Fibroblast of the aortic adventitia (primary cell): ENCODE data around the gene SPRED1. TPM values are rescaled to one million over a fixed set of nuclear protein-coding genes. Genes with fewer than 3 reads are reported as not detected.

ENCODE experiments used
- DNase-seq: peaks from one replicate; pipeline ENCODE4 v3.0.0-alpha.2; 2010; ENCODE audit warnings: low read depth
- H3K4me3 ChIP-seq: 2 replicates; pipeline ENCODE4 v1.5.1; 2011; ENCODE audit warnings: low read depth, mild to moderate bottlenecking, control low read depth, low read length, moderate library complexity
- CTCF ChIP-seq: IDR thresholded peaks from 2 replicates; pipeline ENCODE4 v1.5.1; 2011; ENCODE audit warnings: mild to moderate bottlenecking, low read length, control low read depth, inconsistent platforms; ENCODE audit not compliant: insufficient read depth
- total RNA-seq: library from RNA; depleted of rRNA; stranded (reverse); fragments of >200 nt; gene quantifications from 2 replicates; pipeline ENCODE4 v1.2.3, GENCODE V29; 2012; ENCODE audit warnings: low replicate concordance

Gene SPRED1
- total RNA-seq, 1 donor, result 55.1 TPM

- TF ChIP-seq CTCF, result no peak
- H3K4me3 ChIP-seq, result no peak overlapping the region
- DNase-seq, result no peak
Observed at GRCh38 chr15:38247336-38247735, 5.3 kb upstream of the SPRED1 start.

GRCh38 chr15:38253351-38253781 lies 730 bp downstream of the SPRED1 start:
- DNase-seq, result peak; percentile 72
- TF ChIP-seq CTCF, result no peak
- peak overlapping the region; percentile 91 for H3K4me3 ChIP-seq

GRCh38 chr15:38254051-38254883 lies 1.6 kb downstream of the SPRED1 start:
- peak; percentile 69 for DNase-seq
- H3K4me3 ChIP-seq, result peak overlapping the region; percentile 91
- TF ChIP-seq CTCF, result no peak

- no peak for DNase-seq
- no peak for TF ChIP-seq CTCF
- H3K4me3 ChIP-seq, result peak overlapping the region; percentile 91
Observed at GRCh38 chr15:38255690-38256089, 3.1 kb downstream of the SPRED1 start.

GRCh38 chr15:38257676-38258075 lies 5.0 kb downstream of the SPRED1 start:
- no peak for TF ChIP-seq CTCF

GRCh38 chr15:38259134-38259533 lies 6.5 kb downstream of the SPRED1 start:
- H3K4me3 ChIP-seq, result no peak overlapping the region
- TF ChIP-seq CTCF, result no peak
- no peak for DNase-seq

More at GRCh38 chr15:38257676-38258075, 5.0 kb downstream of the SPRED1 start:
- peak overlapping the region; percentile 36 for H3K4me3 ChIP-seq
- no peak for DNase-seq

GRCh38 chr15:38260077-38260476 lies 7.4 kb downstream of the SPRED1 start:
- no peak overlapping the region for H3K4me3 ChIP-seq
- DNase-seq, result no peak
- TF ChIP-seq CTCF, result peak; percentile 3
